ENCODE results near the gene SYNPO2.

Gene SYNPO2

DNA sequence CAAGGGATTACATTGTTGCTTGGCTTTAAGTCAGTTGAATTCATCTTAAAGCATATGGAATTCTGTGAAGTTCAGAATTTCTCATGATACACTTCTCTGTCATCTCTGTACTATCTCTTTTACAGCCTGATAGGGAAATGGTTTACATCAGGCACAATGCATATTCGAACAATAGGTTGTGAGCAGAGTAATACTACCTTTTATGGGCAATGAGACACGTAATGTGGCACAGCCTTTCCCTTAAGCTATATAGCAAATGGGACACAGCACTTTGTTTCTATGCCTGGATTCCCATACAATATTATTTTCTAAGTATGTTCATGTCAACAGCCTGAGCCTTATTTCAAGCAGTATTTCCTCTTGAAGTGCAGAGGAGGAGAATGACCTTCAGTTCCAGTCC is 58.4 kb downstream of the SYNPO2 start:
- FAIRE-seq, result no peak
- TF ChIP-seq, protein P1, sequence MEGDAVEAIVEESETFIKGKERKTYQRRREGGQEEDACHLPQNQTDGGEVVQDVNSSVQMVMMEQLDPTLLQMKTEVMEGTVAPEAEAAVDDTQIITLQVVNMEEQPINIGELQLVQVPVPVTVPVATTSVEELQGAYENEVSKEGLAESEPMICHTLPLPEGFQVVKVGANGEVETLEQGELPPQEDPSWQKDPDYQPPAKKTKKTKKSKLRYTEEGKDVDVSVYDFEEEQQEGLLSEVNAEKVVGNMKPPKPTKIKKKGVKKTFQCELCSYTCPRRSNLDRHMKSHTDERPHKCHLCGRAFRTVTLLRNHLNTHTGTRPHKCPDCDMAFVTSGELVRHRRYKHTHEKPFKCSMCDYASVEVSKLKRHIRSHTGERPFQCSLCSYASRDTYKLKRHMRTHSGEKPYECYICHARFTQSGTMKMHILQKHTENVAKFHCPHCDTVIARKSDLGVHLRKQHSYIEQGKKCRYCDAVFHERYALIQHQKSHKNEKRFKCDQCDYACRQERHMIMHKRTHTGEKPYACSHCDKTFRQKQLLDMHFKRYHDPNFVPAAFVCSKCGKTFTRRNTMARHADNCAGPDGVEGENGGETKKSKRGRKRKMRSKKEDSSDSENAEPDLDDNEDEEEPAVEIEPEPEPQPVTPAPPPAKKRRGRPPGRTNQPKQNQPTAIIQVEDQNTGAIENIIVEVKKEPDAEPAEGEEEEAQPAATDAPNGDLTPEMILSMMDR (IDR thresholded peaks at IDR 0.05; ENCODE audit: insufficient read depth, missing control alignments), result no peak
- no peak for DNase-seq (ENCODE audit: insufficient read length, low spot score)

DNA sequence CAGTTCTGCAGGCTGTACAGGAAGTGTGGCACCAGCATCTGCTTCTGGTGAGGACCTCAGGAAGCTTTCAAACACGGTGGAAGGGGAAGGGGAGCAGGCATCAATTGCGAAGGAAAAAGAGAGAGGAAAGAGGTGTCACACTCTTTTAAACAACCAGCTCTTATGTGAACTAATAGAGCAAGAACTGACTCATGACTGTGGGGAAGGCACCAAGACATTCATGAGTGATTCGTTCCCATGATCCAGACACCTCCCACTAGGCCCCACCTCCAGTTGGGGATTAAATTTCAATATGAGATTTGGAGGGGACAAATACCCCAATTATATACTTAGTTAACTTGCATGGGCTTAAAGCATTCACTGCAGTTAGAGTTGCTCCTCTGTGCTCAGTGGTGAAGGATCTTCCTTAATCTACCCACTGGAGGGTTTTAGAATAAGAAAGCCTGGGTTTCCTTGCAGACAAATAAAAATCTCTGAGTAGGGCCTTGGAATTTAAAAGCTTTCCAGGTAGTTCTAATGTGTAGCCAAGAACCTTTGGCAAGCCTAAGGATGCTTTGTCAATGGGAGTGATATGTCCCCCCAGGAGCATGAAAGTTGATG is 60.0 kb downstream of the SYNPO2 start:
- DNase-seq (ENCODE audit: insufficient read length, low spot score), result no peak
- FAIRE-seq, result no peak
- TF ChIP-seq, protein P1 (IDR thresholded peaks at IDR 0.05; ENCODE audit: insufficient read depth, missing control alignments), result no peak

DNA sequence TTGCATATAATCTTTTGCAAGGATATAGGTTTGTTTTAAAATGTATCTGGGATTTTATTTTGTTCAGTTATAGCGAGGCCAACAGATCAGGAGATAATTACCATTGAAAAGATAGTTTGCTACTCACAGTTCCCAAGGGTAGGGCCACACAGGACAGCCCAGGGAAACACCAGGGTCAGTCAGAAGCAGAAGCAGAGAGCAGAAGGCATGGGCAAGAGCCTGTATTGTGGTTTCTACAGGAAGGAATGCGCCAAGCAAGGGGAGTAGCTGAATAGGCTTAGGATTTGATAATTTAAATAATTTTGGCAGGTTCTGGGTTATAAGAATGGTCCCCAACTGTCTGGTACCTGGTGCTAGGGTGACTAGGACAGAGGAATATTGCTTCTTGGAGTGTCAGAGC is 61.6 kb downstream of the SYNPO2 start:
- DNase-seq (ENCODE audit: insufficient read length, low spot score) (no peak), FAIRE-seq (no peak)
- TF ChIP-seq, protein P1 (IDR thresholded peaks at IDR 0.05; ENCODE audit: insufficient read depth, missing control alignments), result no peak

DNA sequence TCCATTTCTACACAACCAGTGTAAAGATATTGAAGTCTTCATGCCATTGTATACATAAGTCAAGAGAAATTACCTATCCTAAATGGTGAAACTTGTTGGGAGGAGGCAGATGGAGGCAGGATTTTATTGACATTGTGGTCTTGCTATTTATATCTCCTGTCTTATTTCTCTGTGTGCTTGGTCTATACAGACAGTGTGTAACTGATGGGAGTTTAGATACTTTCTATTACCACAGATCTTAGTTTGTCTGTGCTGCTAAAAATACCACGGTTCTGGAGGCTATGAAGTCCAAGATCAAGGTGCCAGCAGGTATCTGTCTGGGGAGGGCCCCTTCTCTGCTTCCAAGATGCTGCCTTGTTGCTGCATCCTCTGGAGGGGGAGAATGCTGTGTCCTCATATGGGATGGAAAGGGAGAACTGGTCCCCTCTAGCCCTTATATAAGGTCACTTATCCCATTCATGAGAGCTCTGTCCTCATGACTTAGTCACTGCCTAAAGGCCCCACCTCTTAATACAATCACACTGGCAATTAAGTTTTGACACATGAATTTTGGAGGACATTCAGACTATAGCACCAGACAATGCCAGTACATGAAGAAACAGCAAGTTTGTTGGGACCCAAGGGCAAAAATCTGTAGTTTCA is 62.4 kb downstream of the SYNPO2 start:
- DNase-seq (ENCODE audit: insufficient read length, low spot score), result no peak
- TF ChIP-seq, protein P1 (IDR thresholded peaks at IDR 0.05; ENCODE audit: insufficient read depth, missing control alignments), result no peak
- FAIRE-seq, result no peak

DNA sequence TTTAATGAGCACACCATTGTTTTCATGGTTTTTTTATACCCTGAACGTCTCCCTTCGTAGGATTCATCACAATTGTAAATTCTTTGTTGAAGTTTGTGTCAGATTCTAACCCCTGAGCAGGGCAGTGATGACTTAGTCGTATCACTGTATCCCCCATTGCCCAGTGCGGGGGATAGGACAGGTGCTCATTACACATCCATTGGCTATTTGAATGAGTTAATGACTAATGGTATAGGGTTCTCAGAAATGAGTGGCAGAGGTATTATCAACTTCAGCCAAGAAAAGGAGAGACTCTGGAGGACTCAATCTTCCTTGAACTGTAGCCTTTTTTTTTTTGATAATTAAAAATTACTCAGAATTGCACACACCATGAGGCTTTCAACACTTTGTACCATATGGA is 64.6 kb downstream of the SYNPO2 start:
- DNase-seq (ENCODE audit: insufficient read length, low spot score) (no peak), FAIRE-seq (no peak)
- TF ChIP-seq, protein P1 (IDR thresholded peaks at IDR 0.05; ENCODE audit: insufficient read depth, missing control alignments), result no peak

DNA sequence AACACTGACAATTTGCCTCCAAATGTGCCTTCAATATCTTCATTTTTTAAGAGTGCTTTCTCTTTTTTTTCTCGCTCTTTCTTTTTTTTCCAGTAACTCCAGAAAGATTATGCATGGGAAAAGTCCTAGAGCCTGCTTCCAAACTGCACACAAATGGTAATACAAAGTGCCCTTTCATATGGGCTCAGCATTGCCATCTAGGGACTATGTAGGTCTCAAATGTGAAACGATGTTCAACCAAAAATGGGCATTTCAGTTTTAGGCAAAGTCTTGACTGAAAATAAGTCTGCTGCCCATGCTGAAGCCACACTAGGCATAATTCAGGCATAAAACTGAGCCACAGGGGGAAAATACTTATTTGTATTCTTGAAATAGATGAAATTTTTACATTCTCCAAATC is 65.6 kb downstream of the SYNPO2 start:
- FAIRE-seq (no peak), DNase-seq (ENCODE audit: insufficient read length, low spot score) (no peak)
- TF ChIP-seq, protein P1 (IDR thresholded peaks at IDR 0.05; ENCODE audit: insufficient read depth, missing control alignments), result no peak

DNA sequence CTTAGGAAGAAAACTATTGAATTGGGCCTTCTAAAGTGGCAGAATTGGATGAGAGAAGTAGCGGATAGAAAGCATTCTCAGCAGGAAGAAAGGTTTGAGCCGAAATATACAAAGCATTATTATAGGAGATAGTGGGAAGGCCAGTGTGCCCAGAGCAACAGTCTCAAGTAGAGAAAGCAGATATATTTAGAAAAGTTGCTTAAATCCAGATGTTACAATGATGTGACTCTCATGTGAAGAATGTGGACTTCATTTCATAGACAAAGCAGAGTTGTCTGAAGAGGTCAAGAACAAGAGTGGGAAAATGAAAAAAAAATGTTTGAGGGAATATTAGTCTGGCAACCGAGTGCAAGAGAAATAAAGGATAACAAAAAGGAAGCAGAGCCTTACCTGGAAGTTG is 66.9 kb downstream of the SYNPO2 start:
- TF ChIP-seq, protein P1 (IDR thresholded peaks at IDR 0.05; ENCODE audit: insufficient read depth, missing control alignments), result no peak
- DNase-seq (ENCODE audit: insufficient read length, low spot score) (no peak), FAIRE-seq (no peak)

Data from D721Med (cell line).